Transverse colon (tissue), 4 donors: ENCODE data around the gene STAG2.

Experiments
- CTCF ChIP-seq, 5 experiments: fragments of 200-600 bp in 3 of 5; fragments of 450-650 bp in 2 of 5; sonication (generic) in 3 of 5; IDR thresholded peaks; 1 replicate in 2 of 5; 2 replicates in 3 of 5; pipeline ENCODE4 v1.5.1; 2016 to 2017; ENCODE audit warnings: antibody characterized with exemption in 5 of 5, inconsistent platforms in 3 of 5, mild to moderate bottlenecking in 2 of 5, moderate library complexity in 1 of 5
- EP300 ChIP-seq: sonication (generic); formaldehyde crosslinking; IDR thresholded peaks from one replicate; pipeline ENCODE4 v1.6.1; 2017; ENCODE audit warnings: antibody characterized with exemption, low read depth
- POLR2A ChIP-seq: fragments of 450-650 bp; IDR thresholded peaks from one replicate; pipeline ENCODE4 v1.6.1; 2016; ENCODE audit warnings: antibody characterized with exemption, mild to moderate bottlenecking, moderate library complexity
- POLR2AphosphoS5 ChIP-seq, 3 donors: sonication (generic); formaldehyde crosslinking; IDR thresholded peaks; one replicate each; pipeline ENCODE4 v1.6.1; 2016; ENCODE audit warnings: antibody characterized with exemption in 3 of 3

GRCh38 chrX:124113621-124114600 is 152.4 kb downstream of the STAG2 start:
- TF ChIP-seq CTCF (IDR thresholded peaks at IDR 0.05) = no peak
- TF ChIP-seq POLR2A = no peak
- TF ChIP-seq POLR2AphosphoS5 (IDR thresholded peaks at IDR 0.05) = no peak
- TF ChIP-seq EP300 = no peak
